Stimulated activated CD4-positive, alpha-beta T cell treated with anti-CD3 and anti-CD28 coated beads, TNF-alpha, amount 100 ng/mL, for 4 hours (primary cell): ENCODE measurements around the gene BTBD1.
"Not testable (repeated sequence)": the region's sequence is repeated elsewhere in the genome, so short reads cannot be mapped to it uniquely, and the experiment has no call there.

Source experiments
- DNase-seq, 3 experiments: peaks; one replicate each; pipeline ENCODE4 v3.0.0-alpha.2; 2020; ENCODE audit warnings: low read depth in 3 of 3

BTBD1 gene

GRCh38 chr15:83057696-83058376 is 9.2 kb downstream of the BTBD1 start:
- DNase-seq, result no peak

GRCh38 chr15:83057002-83057401 is 10.1 kb downstream of the BTBD1 start:
- DNase-seq, result no peak

GRCh38 chr15:83053151-83053550 is 13.9 kb downstream of the BTBD1 start:
- no peak for DNase-seq

- DNase-seq, result no peak
Observed at GRCh38 chr15:83046558-83047127, 20.4 kb downstream of the BTBD1 start.

- DNase-seq, result no peak
Observed at GRCh38 chr15:83044156-83044555, 22.9 kb downstream of the BTBD1 start.

- DNase-seq, result no peak
Observed at GRCh38 chr15:83039206-83039605, 27.8 kb downstream of the BTBD1 start.

- DNase-seq, result no peak
Observed at GRCh38 chr15:83036253-83036652, 30.8 kb downstream of the BTBD1 start.

GRCh38 chr15:83031234-83031633 is 35.8 kb downstream of the BTBD1 start:
- DNase-seq, result not testable (repeated sequence)

GRCh38 chr15:83030021-83030420 is 37.0 kb downstream of the BTBD1 start:
- no peak for DNase-seq

- no peak for DNase-seq
Observed at GRCh38 chr15:83018436-83018835, 48.6 kb downstream of the BTBD1 start.

GRCh38 chr15:83016906-83017305 is 50.1 kb downstream of the BTBD1 start:
- no peak for DNase-seq

- DNase-seq, result no peak
Observed at GRCh38 chr15:83015361-83015760, 51.7 kb downstream of the BTBD1 start.

GRCh38 chr15:83014205-83014653 is 52.8 kb downstream of the BTBD1 start:
- DNase-seq, result no peak

- no peak for DNase-seq
Observed at GRCh38 chr15:83012636-83013035, 54.4 kb downstream of the BTBD1 start.

- DNase-seq, result no peak
Observed at GRCh38 chr15:83012076-83012426, 55.0 kb downstream of the BTBD1 start.

GRCh38 chr15:83011271-83012075 is 55.6 kb downstream of the BTBD1 start, which contains the start of gene C15orf40:
Gene C15orf40 (minus strand): TSS chr15:83011639. CDS start chr15:83011607, 32 bp downstream.
- DNase-seq, result peak; percentile 70 to 72 (median 72)

- DNase-seq, result peak; percentile 49 to 67 (median 65)
Observed at GRCh38 chr15:83010709-83011270, 56.3 kb downstream of the BTBD1 start.

- DNase-seq, result not testable (repeated sequence)
Observed at GRCh38 chr15:83000672-83001031, 66.4 kb downstream of the BTBD1 start.

- peak in 1 of 3 experiments; percentile 9 for DNase-seq
Observed at GRCh38 chr15:82999905-83000671, 67.0 kb downstream of the BTBD1 start.

GRCh38 chr15:82999426-82999825 is 67.6 kb downstream of the BTBD1 start:
- no peak for DNase-seq

- no peak for DNase-seq
Observed at GRCh38 chr15:82995938-82996337, 71.1 kb downstream of the BTBD1 start.

GRCh38 chr15:82995076-82995475 is 72.0 kb downstream of the BTBD1 start:
- DNase-seq, result no peak
